ENCODE measurements around the gene HIRIP3. TPM values are rescaled to one million over a fixed set of nuclear protein-coding genes. Genes with fewer than 3 reads are reported as not detected.

The HIRIP3 gene
- total and polyA plus RNA-seq, 2 donors (not counting 3 experiments of a cell fraction or from before 2014, with no cell fraction given), result 6.7 to 8.6 TPM

GRCh38 chr16:29975134-29975538, 20.3 kb downstream of the HIRIP3 start:
- Histone ChIP-seq H3K4me3 (replicated peaks in 1 of 3; ENCODE audit: insufficient read depth in 1 of 3, low read depth in 1 of 3, low read length in 3 of 3) (peak overlapping the region; percentile 79 to 95 (median 94)), H3K36me3 (ENCODE audit: control insufficient read depth in 2 of 2, extremely low read depth in 1 of 2, insufficient read depth in 2 of 2, low read length in 2 of 2) (peaks cover 18 to 30% of the 10 kb centered on the region in 2 experiments), H4K20me1 (replicated peaks; ENCODE audit: control insufficient read depth, extremely low read depth, insufficient read depth, low read length) (no peaks in the 10 kb centered on the region), H3K27me3 (ENCODE audit: control insufficient read depth in 2 of 2, insufficient read depth in 2 of 2, low read length in 2 of 2) (no peaks in the 10 kb centered on the region), H3K9me3 (replicated peaks; ENCODE audit: control insufficient read depth, insufficient read depth, low read length) (no peaks in the 10 kb centered on the region), H3K9ac (replicated peaks; ENCODE audit: extremely low read depth, insufficient read depth, low read length) (peak overlapping the region; percentile 93), H3K79me2 (ENCODE audit: control insufficient read depth, insufficient read depth, low read length) (peaks cover 62% of the 10 kb centered on the region), H3K9me1 (replicated peaks; ENCODE audit: control insufficient read depth, extremely low read depth, insufficient read depth, low read length) (no peaks in the 10 kb centered on the region), H2AFZ (ENCODE audit: low read depth, low read length) (no peak overlapping the region), H3K4me2 (ENCODE audit: insufficient read depth, low read length) (peak overlapping the region; percentile 98), H3K4me1 (ENCODE audit: control insufficient read depth, extremely low read depth, insufficient read depth, low read length) (peaks cover 44% of the 10 kb centered on the region), H3K27ac (ENCODE audit: insufficient read depth, low read depth, low read length) (peak overlapping the region; percentile 81)
- dilution Hi-C loops (cut with MboI; ENCODE audit: extremely low pct_ligation_motif_present, low sequenced_read_pairs), result no loop called here
- TF ChIP-seq CTCF (IDR thresholded peaks at IDR 0.05; ENCODE audit: extremely low read depth in 1 of 2, insufficient read depth in 1 of 2, low read depth in 1 of 2, low read length in 2 of 2) (no peak), MYC (IDR thresholded peaks at IDR 0.05; ENCODE audit: low read depth, low read length) (no peak), JUN (IDR thresholded peaks at IDR 0.05; ENCODE audit: borderline replicate concordance, insufficient read depth, insufficient read length, low read depth) (no peak), EZH2 (IDR thresholded peaks at IDR 0.05; ENCODE audit: borderline replicate concordance, low read depth, low read length, severe bottlenecking) (no peak), POLR2A (IDR thresholded peaks at IDR 0.05; ENCODE audit: low read depth, low read length) (no peak), MAX (IDR thresholded peaks at IDR 0.05; ENCODE audit: insufficient read depth, insufficient read length) (no peak), POLR2AphosphoS5 (IDR thresholded peaks at IDR 0.05; ENCODE audit: insufficient read depth, low read depth, low read length) (no peak), GATA2 (IDR thresholded peaks at IDR 0.05; ENCODE audit: insufficient read depth, insufficient read length, low read depth, low read length) (no peak), FOS (IDR thresholded peaks at IDR 0.05; ENCODE audit: borderline replicate concordance, insufficient read depth, low read length) (no peak)
- BruUV-seq (replicated peaks), result TSS peak; percentile 80
- DNase-seq (ENCODE audit: low read depth, low spot score) (no peak), FAIRE-seq (peak; percentile 47)
- CTCF ChIA-PET, result interaction anchor here (1.1 to 2.8 kb wide), 7 partner anchors 14 to 167 kb away, joined by 3 to 14 read pairs (median 4); partner anchors contain the start of genes INO80E and TMEM219
- POLR2A ChIA-PET, result interaction anchor here (0.5 kb wide), 1 partner anchor 1354 kb away, joined by 3 read pairs; no protein-coding TSS in a partner anchor
- intact Hi-C loops (cut with micrococcal nuclease), result loop anchor here (5.0 kb wide), 1 partner anchor 183 kb away; the partner anchor contains the start of gene KIF22
